Activated T-helper 1 cell treated with Interleukin-2 at 50 U/mL for 16 hours (primary cell): ENCODE data around the gene USP47.

Experiments used
- DNase-seq: peaks from one replicate; pipeline ENCODE4 v3.0.0-alpha.2; 2020; ENCODE audit warnings: low read depth

USP47 gene

GRCh38 chr11:11980841-11981308 lies 139.1 kb downstream of the USP47 start:
- DNase-seq, result no peak

GRCh38 chr11:11981364-11981763 lies 139.6 kb downstream of the USP47 start:
- no peak for DNase-seq

- no peak for DNase-seq
Observed at GRCh38 chr11:11981840-11982239, 140.1 kb downstream of the USP47 start.

- no peak for DNase-seq
Observed at GRCh38 chr11:11982461-11982860, 140.7 kb downstream of the USP47 start.

- DNase-seq, result no peak
Observed at GRCh38 chr11:11982975-11983374, 141.2 kb downstream of the USP47 start.

- no peak for DNase-seq
Observed at GRCh38 chr11:11983427-11983826, 141.7 kb downstream of the USP47 start.

- no peak for DNase-seq
Observed at GRCh38 chr11:11984563-11984962, 142.8 kb downstream of the USP47 start.

GRCh38 chr11:11985016-11985715 lies 143.4 kb downstream of the USP47 start:
- DNase-seq, result no peak

GRCh38 chr11:11985954-11986949 lies 144.5 kb downstream of the USP47 start:
- DNase-seq, result no peak

- no peak for DNase-seq
Observed at GRCh38 chr11:11987503-11988022, 145.8 kb downstream of the USP47 start.

GRCh38 chr11:11988099-11988651 lies 146.4 kb downstream of the USP47 start:
- DNase-seq, result no peak

- no peak for DNase-seq
Observed at GRCh38 chr11:11988681-11989261, 147.0 kb downstream of the USP47 start.

GRCh38 chr11:11989774-11990744 lies 148.3 kb downstream of the USP47 start:
- no peak for DNase-seq

GRCh38 chr11:11992257-11993212 lies 150.8 kb downstream of the USP47 start:
- DNase-seq, result no peak

- DNase-seq, result no peak
Observed at GRCh38 chr11:11993839-11994238, 152.1 kb downstream of the USP47 start.

GRCh38 chr11:11995601-11996000 lies 153.8 kb downstream of the USP47 start:
- DNase-seq, result no peak

- no peak for DNase-seq
Observed at GRCh38 chr11:11996321-11997048, 154.7 kb downstream of the USP47 start.

GRCh38 chr11:11997049-11997322 lies 155.2 kb downstream of the USP47 start:
- DNase-seq, result no peak

GRCh38 chr11:11998091-11998781 lies 156.5 kb downstream of the USP47 start:
- no peak for DNase-seq
